Measurements from ENCODE around the gene ARNT2.

The ARNT2 gene

DNA sequence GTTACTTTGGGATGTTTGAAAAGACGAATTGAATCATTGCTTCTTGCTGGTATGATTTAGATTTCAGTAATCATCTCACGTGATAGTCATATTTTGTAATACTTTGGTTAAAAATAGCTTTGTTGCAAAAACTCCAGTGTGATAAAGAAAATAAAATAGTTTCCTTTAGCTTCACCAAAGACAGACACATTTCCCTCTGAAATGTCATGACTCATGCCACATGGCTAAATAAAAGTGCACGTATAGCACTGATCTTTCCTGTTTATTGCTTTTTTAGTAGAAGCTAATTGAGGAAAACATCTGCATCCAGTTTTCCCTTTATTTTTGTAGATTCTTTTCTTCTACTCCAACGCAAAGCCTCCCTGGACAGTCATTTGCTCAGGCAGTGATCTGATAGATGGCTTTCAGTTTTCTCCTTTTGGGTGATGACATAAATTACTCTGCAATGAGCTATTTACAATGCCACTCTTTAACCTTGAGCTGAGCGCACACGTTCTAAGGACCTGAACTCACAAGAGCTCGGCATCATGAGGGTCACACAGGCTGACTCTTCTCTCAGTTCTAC lies 84.9 kb downstream of the ARNT2 start:
- DNase-seq (ENCODE audit: low read depth in 1 of 2, low spot score in 1 of 2), result no peak

GRCh38 chr15:80490431-80490990 lies 86.3 kb downstream of the ARNT2 start:
- DNase-seq (ENCODE audit: low read depth in 1 of 2, low spot score in 1 of 2), result no peak

DNA sequence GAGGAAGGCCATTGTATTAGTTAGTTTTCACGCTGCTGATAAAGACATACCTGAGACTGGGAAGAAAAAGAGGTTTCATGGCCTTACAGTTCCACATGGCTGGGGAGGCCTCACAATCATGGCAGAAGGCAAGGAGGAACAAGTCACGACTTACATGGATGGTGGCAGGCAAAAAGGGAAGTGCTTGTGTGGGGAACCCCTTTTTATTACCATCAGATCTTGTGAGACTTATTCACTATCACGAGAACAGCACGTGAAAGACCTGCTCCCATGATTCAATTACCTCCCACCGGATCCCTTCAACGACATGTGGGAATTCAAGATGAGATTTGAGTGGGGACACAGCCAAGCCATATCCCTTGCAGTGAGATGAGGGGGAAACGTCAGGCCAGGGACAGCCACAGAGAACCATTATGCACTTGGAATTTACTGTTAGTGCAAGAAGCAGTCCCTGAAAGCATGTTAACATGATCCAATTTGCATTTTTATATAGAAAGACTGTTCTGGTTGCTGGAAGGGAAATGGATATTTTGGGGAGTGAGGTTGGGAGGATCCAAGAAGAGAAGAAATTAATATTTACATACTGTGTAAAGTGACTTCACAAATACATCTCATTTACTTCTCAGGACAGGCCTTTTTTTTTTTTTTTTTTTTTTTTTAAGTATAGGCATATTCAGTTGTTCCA lies 87.1 kb downstream of the ARNT2 start:
- no peak for DNase-seq (ENCODE audit: low read depth in 1 of 2, low spot score in 1 of 2)

- no peak for DNase-seq (ENCODE audit: low read depth in 1 of 2, low spot score in 1 of 2)
These were observed 88.2 kb downstream of the ARNT2 start for GRCh38 chr15:80492409-80492808.

- DNase-seq (ENCODE audit: low read depth in 1 of 2, low spot score in 1 of 2), result no peak
These were observed 88.7 kb downstream of the ARNT2 start for GRCh38 chr15:80492874-80493273.

- DNase-seq (ENCODE audit: low read depth in 1 of 2, low spot score in 1 of 2), result no peak
These were observed 90.2 kb downstream of the ARNT2 start for GRCh38 chr15:80494351-80494751.

- DNase-seq (ENCODE audit: low read depth in 1 of 2, low spot score in 1 of 2), result no peak
These were observed 90.6 kb downstream of the ARNT2 start for GRCh38 chr15:80494756-80495155.

DNA sequence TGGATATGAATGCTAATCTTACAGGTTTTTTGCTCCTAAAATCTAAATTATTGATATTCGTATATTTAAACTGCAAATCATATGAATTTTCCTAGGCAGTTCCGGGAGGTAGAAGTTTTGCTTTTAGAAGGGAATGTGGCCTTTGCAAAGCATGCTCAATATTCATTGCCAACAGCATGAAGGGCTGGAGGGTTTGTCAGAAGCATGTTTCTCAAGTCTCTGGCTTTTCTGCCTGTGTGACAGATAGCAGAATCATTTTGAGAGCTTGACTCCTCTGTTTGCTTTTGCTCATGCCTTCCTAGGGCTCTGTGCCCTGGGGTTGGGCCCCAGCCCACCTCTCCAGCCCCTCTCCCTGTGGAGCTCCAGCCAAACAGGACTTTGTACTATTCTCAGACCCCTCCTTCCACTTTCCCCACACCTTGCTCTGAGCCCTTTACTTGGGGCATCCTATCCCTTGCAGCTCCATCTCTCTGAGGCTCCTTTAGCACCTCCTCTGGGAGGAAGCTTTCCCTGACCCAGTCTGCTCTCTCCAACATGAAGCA lies 91.3 kb downstream of the ARNT2 start:
- DNase-seq (ENCODE audit: low read depth in 1 of 2, low spot score in 1 of 2), result no peak

DNA sequence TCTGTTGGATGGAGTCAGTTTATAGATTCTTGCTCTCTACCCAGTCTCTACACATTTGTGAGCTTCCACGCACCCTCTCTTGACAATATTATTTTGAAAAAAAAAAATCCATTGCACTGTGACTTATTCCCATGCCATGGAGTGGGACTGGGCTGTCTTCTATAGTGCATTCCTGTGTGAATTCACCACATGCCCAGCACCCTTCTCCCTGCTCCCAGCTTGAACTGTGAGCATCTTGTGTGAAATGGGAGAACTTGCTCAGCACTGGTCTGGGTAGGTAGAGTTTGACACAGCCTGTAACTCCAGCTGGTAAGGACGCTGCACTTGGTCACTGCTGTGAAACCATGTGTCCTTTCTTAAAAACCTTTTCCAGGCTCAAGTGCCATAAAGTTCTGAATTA lies 91.9 kb downstream of the ARNT2 start:
- DNase-seq (ENCODE audit: low read depth in 1 of 2, low spot score in 1 of 2), result no peak

DNA sequence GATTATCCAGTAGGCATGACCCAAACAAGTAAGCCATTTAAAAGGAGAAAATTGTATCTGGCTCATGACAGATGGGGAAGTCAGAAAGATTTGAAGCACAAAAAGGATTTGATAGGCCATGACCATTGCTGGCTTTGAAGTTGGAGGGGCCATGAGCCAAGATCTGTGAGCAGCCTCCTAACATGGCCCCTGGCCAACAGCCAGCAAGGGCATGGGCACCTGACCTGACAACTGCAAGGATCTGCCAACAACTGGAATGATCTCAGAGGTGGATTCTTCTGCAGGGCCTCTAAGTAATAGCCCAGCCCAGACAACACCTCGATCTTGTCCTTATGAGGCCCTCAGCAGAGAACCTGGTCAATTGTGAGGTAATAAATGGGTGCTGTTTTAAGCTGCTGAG lies 93.0 kb downstream of the ARNT2 start:
- DNase-seq (ENCODE audit: low read depth in 1 of 2, low spot score in 1 of 2), result no peak

GRCh38 chr15:80498652-80499051 lies 94.5 kb downstream of the ARNT2 start:
- no peak for DNase-seq (ENCODE audit: low read depth in 1 of 2, low spot score in 1 of 2)

- DNase-seq (ENCODE audit: low read depth in 1 of 2, low spot score in 1 of 2), result no peak
These were observed 95.8 kb downstream of the ARNT2 start for GRCh38 chr15:80500021-80500420.

GRCh38 chr15:80501476-80501875 lies 97.3 kb downstream of the ARNT2 start:
- DNase-seq (ENCODE audit: low read depth in 1 of 2, low spot score in 1 of 2), result no peak

DNA sequence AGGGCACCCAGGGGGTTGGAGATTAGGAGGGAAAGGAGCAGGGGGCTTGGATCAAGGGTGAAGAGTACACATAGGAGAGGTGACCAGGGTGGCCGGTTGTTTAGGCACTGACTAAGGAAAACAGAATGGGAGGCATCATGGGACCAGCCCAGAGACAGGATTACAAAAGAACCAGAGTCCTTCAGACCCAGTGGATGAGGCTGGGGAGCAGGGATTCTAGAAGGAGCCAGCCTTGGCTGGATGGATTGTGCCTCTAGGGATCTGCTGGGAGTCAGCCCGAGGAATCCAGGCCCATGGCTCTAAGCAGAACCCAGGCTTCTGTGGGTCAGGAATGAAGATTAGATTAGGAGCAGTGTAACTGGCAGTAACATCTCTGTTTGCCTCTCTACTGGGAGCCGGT lies 98.6 kb downstream of the ARNT2 start:
- DNase-seq (ENCODE audit: low read depth in 1 of 2, low spot score in 1 of 2), result no peak

DNA sequence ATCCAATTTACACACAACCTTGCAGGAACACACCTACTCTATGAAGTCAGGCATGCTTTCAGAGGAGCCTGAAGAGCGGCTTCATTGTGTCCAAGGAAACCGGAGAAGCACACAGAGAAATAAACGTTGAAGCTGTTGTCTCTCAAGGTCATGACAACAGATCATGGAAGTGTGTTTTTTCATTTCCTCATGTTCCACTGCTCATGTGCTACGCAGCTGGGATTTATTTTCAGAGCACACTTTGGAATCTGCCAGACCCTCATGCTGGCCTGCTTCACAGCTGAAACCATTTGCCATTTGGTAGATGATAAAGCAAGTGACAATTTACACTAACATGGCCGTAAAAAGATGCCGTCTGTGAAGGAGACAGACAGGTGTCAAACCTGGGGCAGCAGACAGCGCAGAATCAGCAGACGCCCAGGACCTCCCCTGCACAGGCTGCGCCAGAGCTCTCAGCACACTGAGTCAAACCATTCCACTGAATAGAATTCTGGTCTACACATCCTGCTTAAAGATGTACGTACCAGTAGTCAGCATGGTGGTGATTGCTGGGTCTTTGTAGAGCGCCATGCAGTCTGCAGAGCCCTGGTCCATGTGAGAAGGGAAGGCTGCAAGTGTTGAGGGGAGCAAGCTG lies 99.3 kb downstream of the ARNT2 start:
- DNase-seq (ENCODE audit: low read depth in 1 of 2, low spot score in 1 of 2), result no peak

GRCh38 chr15:80504931-80505330 lies 100.7 kb downstream of the ARNT2 start:
- no peak for DNase-seq (ENCODE audit: low read depth in 1 of 2, low spot score in 1 of 2)

GRCh38 chr15:80506286-80506893 lies 102.2 kb downstream of the ARNT2 start:
- DNase-seq (ENCODE audit: low read depth in 1 of 2, low spot score in 1 of 2), result no peak

GRCh38 chr15:80507131-80507530 lies 102.9 kb downstream of the ARNT2 start:
- no peak for DNase-seq (ENCODE audit: low read depth in 1 of 2, low spot score in 1 of 2)

GRCh38 chr15:80507638-80508316 lies 103.6 kb downstream of the ARNT2 start:
- DNase-seq (ENCODE audit: low read depth in 1 of 2, low spot score in 1 of 2), result no peak

DNA sequence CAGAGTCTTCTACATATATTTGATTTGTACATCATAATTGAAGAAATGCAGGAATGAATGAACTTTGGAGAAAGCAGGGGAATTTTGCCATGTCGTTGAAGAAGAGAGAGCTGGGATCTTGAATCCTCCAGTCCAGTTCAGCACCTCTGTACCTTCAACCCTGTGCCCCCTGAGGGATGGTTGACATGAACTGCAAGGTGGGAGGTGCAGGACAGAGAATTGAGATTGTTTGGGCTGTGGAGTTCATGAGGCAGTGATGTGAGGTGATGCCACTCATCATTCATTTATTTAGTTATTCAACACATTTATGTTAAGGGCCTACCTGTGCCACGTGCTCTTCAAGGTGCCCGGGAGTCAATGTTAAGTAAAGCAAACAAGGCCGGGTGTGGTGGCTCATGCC lies 104.6 kb downstream of the ARNT2 start:
- no peak for DNase-seq (ENCODE audit: low read depth in 1 of 2, low spot score in 1 of 2)

GRCh38 chr15:80509800-80510199 lies 105.6 kb downstream of the ARNT2 start:
- no peak for DNase-seq (ENCODE audit: low read depth in 1 of 2, low spot score in 1 of 2)
